Spleen (tissue), 7 donors: ENCODE measurements around the gene NPSR1.

Experiments used
- POLR2A ChIP-seq, 3 donors: fragments of 450-650 bp; IDR thresholded peaks; one replicate each; pipeline ENCODE4 v1.5.1; 2017; ENCODE audit warnings: antibody characterized with exemption in 3 of 3, mild to moderate bottlenecking in 1 of 3
- POLR2AphosphoS5 ChIP-seq, 3 donors: sonication (generic); formaldehyde crosslinking; IDR thresholded peaks; one replicate each; pipeline ENCODE4 v1.5.1; 2017; ENCODE audit warnings: antibody characterized with exemption in 3 of 3
- TF ChIP-seq, protein P1 (sequence below), 11 experiments: fragments of 200-600 bp in 7 of 11; fragments of 450-650 bp in 4 of 11; sonication (generic) in 4 of 11; IDR thresholded peaks in 8 of 11; conservative IDR thresholded peaks in 3 of 11; 1 replicate in 7 of 11; 2 replicates in 4 of 11; pipeline versions ENCODE4 v1.4.0 to v1.8.0; 2016 to 2021; ENCODE audit warnings: antibody characterized with exemption in 11 of 11, inconsistent platforms in 4 of 11, mild to moderate bottlenecking in 1 of 11
- donor health status: DM: no; HTN: no; CAD: no; lungs with moderate emphysema.
- donor health status: DM: no; HTN: no; CAD: no.
- donor health status: DM: no; HTN: no; CAD: no.

GRCh38 chr7:34840176-34840785, 182.3 kb downstream of the NPSR1 start:
- no peak for TF ChIP-seq POLR2AphosphoS5 (IDR thresholded peaks at IDR 0.05)
- TF ChIP-seq, protein P1, sequence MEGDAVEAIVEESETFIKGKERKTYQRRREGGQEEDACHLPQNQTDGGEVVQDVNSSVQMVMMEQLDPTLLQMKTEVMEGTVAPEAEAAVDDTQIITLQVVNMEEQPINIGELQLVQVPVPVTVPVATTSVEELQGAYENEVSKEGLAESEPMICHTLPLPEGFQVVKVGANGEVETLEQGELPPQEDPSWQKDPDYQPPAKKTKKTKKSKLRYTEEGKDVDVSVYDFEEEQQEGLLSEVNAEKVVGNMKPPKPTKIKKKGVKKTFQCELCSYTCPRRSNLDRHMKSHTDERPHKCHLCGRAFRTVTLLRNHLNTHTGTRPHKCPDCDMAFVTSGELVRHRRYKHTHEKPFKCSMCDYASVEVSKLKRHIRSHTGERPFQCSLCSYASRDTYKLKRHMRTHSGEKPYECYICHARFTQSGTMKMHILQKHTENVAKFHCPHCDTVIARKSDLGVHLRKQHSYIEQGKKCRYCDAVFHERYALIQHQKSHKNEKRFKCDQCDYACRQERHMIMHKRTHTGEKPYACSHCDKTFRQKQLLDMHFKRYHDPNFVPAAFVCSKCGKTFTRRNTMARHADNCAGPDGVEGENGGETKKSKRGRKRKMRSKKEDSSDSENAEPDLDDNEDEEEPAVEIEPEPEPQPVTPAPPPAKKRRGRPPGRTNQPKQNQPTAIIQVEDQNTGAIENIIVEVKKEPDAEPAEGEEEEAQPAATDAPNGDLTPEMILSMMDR (IDR thresholded peaks at IDR 0.05 in 8 of 11, conservative IDR thresholded peaks at IDR 0.05 in 3 of 11), result no peak
- no peak for TF ChIP-seq POLR2A (IDR thresholded peaks at IDR 0.05)
